Putamen (tissue), 1 donor: ENCODE data around the gene ENKD1.
"Not testable (repeated sequence)": the region's sequence is repeated elsewhere in the genome, so short reads cannot be mapped to it uniquely, and the experiment has no call there.

ENCODE experiments used
- DNase-seq: peaks from one replicate; pipeline ENCODE4 v3.0.0-alpha.2; 2016; ENCODE audit warnings: low spot score

ENKD1 gene

GRCh38 chr16:67666559-67667452 is at the start of gene ENKD1, which contains the start of gene C16orf86:
Gene ENKD1 (minus strand): TSS chr16:67666750. CDS start chr16:67666442, 308 bp downstream.
Gene C16orf86 (plus strand): TSS chr16:67666814. CDS start chr16:67666971, 157 bp downstream.
- DNase-seq = peak; percentile 82

GRCh38 chr16:67716097-67716496 is 49.5 kb upstream of the ENKD1 start:
- no peak for DNase-seq

- no peak for DNase-seq
These were observed 48.0 kb upstream of the ENKD1 start for GRCh38 chr16:67714522-67714921.

- DNase-seq = no peak
These were observed 47.2 kb upstream of the ENKD1 start for GRCh38 chr16:67713647-67714273.

- no peak for DNase-seq
These were observed 44.1 kb upstream of the ENKD1 start for GRCh38 chr16:67710607-67711006.

GRCh38 chr16:67709050-67709449 is 42.5 kb upstream of the ENKD1 start:
- no peak for DNase-seq

- no peak for DNase-seq
These were observed 41.8 kb upstream of the ENKD1 start for GRCh38 chr16:67708368-67708771.

- DNase-seq = peak; percentile 13
These were observed 41.2 kb upstream of the ENKD1 start for GRCh38 chr16:67707790-67708189.

GRCh38 chr16:67707210-67707609 is 40.7 kb upstream of the ENKD1 start:
- no peak for DNase-seq

GRCh38 chr16:67704110-67704509 is 37.6 kb upstream of the ENKD1 start:
- no peak for DNase-seq

- no peak for DNase-seq
These were observed 37.1 kb upstream of the ENKD1 start for GRCh38 chr16:67703626-67704025.

GRCh38 chr16:67702130-67702529 is 35.6 kb upstream of the ENKD1 start:
- DNase-seq = no peak

- no peak for DNase-seq
These were observed 34.9 kb upstream of the ENKD1 start for GRCh38 chr16:67701420-67701819.

- DNase-seq = no peak
These were observed 32.7 kb upstream of the ENKD1 start for GRCh38 chr16:67699265-67699664.

- DNase-seq = no peak
These were observed 31.1 kb upstream of the ENKD1 start for GRCh38 chr16:67697422-67698185.

GRCh38 chr16:67694611-67695010 is 28.1 kb upstream of the ENKD1 start:
- no peak for DNase-seq

GRCh38 chr16:67693517-67694285 is 27.2 kb upstream of the ENKD1 start:
- DNase-seq = not testable (repeated sequence)

GRCh38 chr16:67685388-67686112 is 19.0 kb upstream of the ENKD1 start:
- DNase-seq = no peak

GRCh38 chr16:67683767-67684166 is 17.2 kb upstream of the ENKD1 start:
- no peak for DNase-seq

GRCh38 chr16:67679935-67680897 is 13.7 kb upstream of the ENKD1 start:
- no peak for DNase-seq
